SHP77 treated with DMSO at 0.1 percent for 48 hours (cell line): Measurements from ENCODE around the gene DYNLT4.

Experiments
- DNase-seq: peaks from one replicate; lab custom pipeline; 2025; lab: John Stamatoyannopoulos, UW

DYNLT4 gene

GRCh38 chr1:44757420-44757819, 49.7 kb downstream of the DYNLT4 start:
- DNase-seq = no peak
